ENCODE measurements around the gene PDE11A.
"Not testable (repeated sequence)": the region's sequence is repeated elsewhere in the genome, so short reads cannot be mapped to it uniquely, and the experiment has no call there.

PDE11A gene

DNA sequence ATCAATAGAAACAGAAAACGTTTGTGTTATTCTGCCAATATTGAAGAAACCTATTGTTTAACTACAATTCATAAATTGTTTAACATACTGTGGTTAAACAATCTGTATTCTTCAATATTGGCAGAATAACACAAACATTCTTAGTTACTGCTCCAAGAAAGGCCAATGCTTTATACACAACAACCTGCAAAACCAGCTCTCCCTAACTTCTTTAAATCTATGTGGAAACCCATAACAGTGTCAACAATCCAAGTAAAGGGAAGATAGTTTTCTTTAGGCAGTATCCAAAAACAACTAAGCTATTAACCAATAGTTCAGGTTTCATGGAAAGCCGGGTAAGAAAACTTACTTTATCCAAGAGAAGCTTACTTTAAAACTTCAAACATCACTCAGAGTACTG is 33.5 kb upstream of the PDE11A start:
- H3K4me3 ChIP-seq (ENCODE audit: low read depth, low read length), result no peak overlapping the region
- no peaks in the 10 kb centered on the region for H3K79me2 ChIP-seq (ENCODE audit: control insufficient read depth, insufficient read depth, low read length, unreplicated experiment)
- no peaks in the 10 kb centered on the region for H3K4me1 ChIP-seq (ENCODE audit: control insufficient read depth, insufficient read depth, low read length, unreplicated experiment)
- no peak overlapping the region for H2AFZ ChIP-seq (ENCODE audit: low read length, unreplicated experiment)
- no peak overlapping the region for H3K27ac ChIP-seq (ENCODE audit: low read depth, low read length)
- H3K36me3 ChIP-seq (ENCODE audit: insufficient read depth, low read length), result no peaks in the 10 kb centered on the region
- no peaks in the 10 kb centered on the region for H3K27me3 ChIP-seq (ENCODE audit: insufficient read depth, low read length)

DNA sequence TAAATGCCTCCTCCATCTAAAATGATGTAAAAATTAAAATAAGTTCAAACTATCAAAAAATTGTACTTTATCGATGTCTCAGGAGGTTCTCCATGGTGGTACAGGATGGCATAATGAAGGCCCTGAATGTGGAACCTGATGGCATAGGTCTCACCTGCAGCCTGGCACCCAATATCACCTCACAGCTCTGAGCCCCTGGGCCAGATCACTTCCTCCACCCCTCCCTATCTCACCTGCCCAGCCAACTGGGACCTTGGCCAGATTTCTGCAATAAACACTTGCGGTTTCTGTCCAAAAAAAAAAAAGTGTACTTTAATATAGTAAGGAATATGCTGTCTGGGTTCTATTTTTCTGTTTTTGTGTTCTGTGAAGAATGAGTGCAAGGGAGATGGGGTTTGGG is 33.0 kb upstream of the PDE11A start:
- no peaks in the 10 kb centered on the region for H3K4me1 ChIP-seq (ENCODE audit: control insufficient read depth, insufficient read depth, low read length, unreplicated experiment)
- no peak overlapping the region for H3K4me3 ChIP-seq (ENCODE audit: low read depth, low read length)
- no peaks in the 10 kb centered on the region for H3K27me3 ChIP-seq (ENCODE audit: insufficient read depth, low read length)
- no peak overlapping the region for H2AFZ ChIP-seq (ENCODE audit: low read length, unreplicated experiment)
- no peak overlapping the region for H3K27ac ChIP-seq (ENCODE audit: low read depth, low read length)
- no peaks in the 10 kb centered on the region for H3K36me3 ChIP-seq (ENCODE audit: insufficient read depth, low read length)
- no peaks in the 10 kb centered on the region for H3K79me2 ChIP-seq (ENCODE audit: control insufficient read depth, insufficient read depth, low read length, unreplicated experiment)

DNA sequence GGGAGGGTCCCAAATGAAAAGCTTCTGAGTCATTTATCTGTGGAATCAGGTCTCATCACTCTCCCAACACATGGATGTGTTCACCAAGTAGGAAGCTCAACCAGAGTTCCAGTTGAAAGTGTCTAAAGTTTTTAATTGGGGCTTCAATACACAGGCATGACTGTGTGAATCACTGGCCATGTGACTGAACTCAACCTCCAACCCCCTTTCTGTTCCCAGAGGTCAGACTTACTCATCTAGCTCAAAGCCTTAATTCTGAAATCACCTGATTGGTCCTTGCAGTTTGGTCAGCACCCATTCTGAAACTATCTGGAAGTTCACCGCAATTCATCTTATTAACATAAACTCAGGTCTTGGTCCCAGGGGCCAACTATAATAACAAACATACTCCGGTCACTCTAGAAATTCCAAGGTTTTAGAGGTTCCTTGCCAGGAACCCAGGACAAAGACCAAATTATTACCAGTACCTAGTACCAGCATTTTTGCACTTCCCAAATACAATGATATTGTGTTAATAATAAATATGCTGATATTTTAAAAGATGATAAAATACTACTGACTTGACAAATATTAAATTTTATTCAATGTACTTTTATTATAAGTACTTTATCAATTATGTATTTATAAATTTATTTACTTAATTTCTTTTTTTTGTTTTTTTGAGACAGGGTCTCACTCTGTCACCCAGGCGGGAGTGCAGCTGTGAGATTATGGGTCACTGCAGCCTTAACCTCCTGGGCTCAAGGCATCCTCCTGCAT is 28.9 kb upstream of the PDE11A start:
- no peak overlapping the region for H3K27ac ChIP-seq (ENCODE audit: low read depth, low read length)
- no peaks in the 10 kb centered on the region for H3K27me3 ChIP-seq (ENCODE audit: insufficient read depth, low read length)
- H3K4me3 ChIP-seq (ENCODE audit: low read depth, low read length), result no peak overlapping the region
- H3K79me2 ChIP-seq (ENCODE audit: control insufficient read depth, insufficient read depth, low read length, unreplicated experiment), result no peaks in the 10 kb centered on the region
- no peaks in the 10 kb centered on the region for H3K36me3 ChIP-seq (ENCODE audit: insufficient read depth, low read length)
- no peaks in the 10 kb centered on the region for H3K4me1 ChIP-seq (ENCODE audit: control insufficient read depth, insufficient read depth, low read length, unreplicated experiment)
- peak overlapping the region; percentile 9 for H2AFZ ChIP-seq (ENCODE audit: low read length, unreplicated experiment)

DNA sequence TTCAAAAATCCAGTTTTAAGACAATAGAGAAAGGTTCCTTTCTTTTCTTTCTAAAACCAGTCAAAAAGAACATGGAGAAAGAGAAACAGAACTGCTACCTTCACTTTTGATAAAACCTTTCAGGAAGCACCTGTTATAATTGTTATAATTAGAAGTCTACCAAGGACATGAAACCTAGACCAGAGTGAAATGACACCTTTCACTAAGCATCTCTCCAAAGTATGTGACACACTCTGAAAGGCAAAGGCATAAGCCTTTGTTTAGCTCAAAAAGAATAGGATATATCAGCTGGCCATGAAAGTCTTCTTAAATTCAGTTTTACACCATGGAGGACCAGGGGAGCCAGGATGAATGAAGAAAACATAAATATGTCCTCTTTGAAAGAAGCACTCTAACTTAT is 20.9 kb upstream of the PDE11A start:
- no peaks in the 10 kb centered on the region for H3K4me1 ChIP-seq (ENCODE audit: control insufficient read depth, insufficient read depth, low read length, unreplicated experiment)
- H3K4me3 ChIP-seq (ENCODE audit: low read depth, low read length), result no peak overlapping the region
- no peak overlapping the region for H2AFZ ChIP-seq (ENCODE audit: low read length, unreplicated experiment)
- peaks cover 8% of the 10 kb centered on the region; the same call in 1 of the 2 replicates for H3K27me3 ChIP-seq (ENCODE audit: insufficient read depth, low read length)
- H3K27ac ChIP-seq (ENCODE audit: low read depth, low read length), result no peak overlapping the region
- no peaks in the 10 kb centered on the region for H3K36me3 ChIP-seq (ENCODE audit: insufficient read depth, low read length)
- no peaks in the 10 kb centered on the region for H3K79me2 ChIP-seq (ENCODE audit: control insufficient read depth, insufficient read depth, low read length, unreplicated experiment)

DNA sequence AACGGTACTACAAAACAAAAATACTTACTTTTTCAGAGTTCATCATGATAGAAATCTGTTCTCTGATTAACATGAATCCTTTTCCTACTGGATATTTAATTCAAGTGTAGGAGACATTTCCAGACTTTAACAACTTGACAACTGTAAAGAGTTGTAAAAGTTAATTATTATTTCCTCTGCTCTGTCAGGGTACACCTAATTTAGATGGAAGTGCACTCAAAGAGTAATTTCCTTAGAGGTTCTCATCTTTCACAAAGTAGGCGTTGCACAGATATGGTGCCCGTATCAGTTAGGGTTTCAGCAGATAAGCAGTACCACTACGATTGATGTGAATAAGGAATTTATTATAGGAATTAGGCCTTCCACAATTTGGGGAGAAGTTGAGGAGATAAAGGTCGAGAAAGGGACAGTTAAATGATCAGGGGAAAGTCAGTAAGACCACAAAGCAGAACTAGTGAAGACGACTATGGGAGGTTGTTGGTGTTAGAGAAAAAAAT is 16.2 kb upstream of the PDE11A start:
- no peaks in the 10 kb centered on the region for H3K79me2 ChIP-seq (ENCODE audit: control insufficient read depth, insufficient read depth, low read length, unreplicated experiment)
- no peak overlapping the region for H3K4me3 ChIP-seq (ENCODE audit: low read depth, low read length)
- H3K4me1 ChIP-seq (ENCODE audit: control insufficient read depth, insufficient read depth, low read length, unreplicated experiment), result no peaks in the 10 kb centered on the region
- peaks cover 12% of the 10 kb centered on the region; the same call in 1 of the 2 replicates for H3K27me3 ChIP-seq (ENCODE audit: insufficient read depth, low read length)
- no peak overlapping the region for H3K27ac ChIP-seq (ENCODE audit: low read depth, low read length)
- H3K36me3 ChIP-seq (ENCODE audit: insufficient read depth, low read length), result no peaks in the 10 kb centered on the region
- H2AFZ ChIP-seq (ENCODE audit: low read length, unreplicated experiment), result no peak overlapping the region

DNA sequence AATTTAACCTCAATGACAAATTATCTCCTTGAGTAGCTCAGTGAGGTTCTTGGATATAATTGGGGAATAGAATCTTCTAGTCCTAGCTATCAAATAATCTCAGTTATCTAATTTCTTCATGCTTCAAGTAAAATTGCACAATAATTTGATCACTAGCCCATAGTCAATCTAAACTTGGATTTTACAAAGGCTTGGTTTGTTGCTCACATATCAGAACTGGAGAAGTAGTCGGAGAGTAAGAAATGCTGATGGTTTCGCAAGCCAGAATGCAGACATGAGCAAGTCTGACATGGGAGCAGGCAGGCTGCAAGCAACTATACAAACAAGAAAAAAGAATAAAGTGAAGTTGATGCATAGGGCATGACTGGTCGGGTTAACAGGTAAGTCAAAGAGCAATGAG is 11.7 kb upstream of the PDE11A start:
- H3K4me3 ChIP-seq (ENCODE audit: low read depth, low read length), result no peak overlapping the region
- peaks cover 4% of the 10 kb centered on the region; the same call in 1 of the 2 replicates for H3K27me3 ChIP-seq (ENCODE audit: insufficient read depth, low read length)
- H3K4me1 ChIP-seq (ENCODE audit: control insufficient read depth, insufficient read depth, low read length, unreplicated experiment), result no peaks in the 10 kb centered on the region
- no peaks in the 10 kb centered on the region for H3K36me3 ChIP-seq (ENCODE audit: insufficient read depth, low read length)
- no peak overlapping the region for H3K27ac ChIP-seq (ENCODE audit: low read depth, low read length)
- no peak overlapping the region for H2AFZ ChIP-seq (ENCODE audit: low read length, unreplicated experiment)
- H3K79me2 ChIP-seq (ENCODE audit: control insufficient read depth, insufficient read depth, low read length, unreplicated experiment), result no peaks in the 10 kb centered on the region

DNA sequence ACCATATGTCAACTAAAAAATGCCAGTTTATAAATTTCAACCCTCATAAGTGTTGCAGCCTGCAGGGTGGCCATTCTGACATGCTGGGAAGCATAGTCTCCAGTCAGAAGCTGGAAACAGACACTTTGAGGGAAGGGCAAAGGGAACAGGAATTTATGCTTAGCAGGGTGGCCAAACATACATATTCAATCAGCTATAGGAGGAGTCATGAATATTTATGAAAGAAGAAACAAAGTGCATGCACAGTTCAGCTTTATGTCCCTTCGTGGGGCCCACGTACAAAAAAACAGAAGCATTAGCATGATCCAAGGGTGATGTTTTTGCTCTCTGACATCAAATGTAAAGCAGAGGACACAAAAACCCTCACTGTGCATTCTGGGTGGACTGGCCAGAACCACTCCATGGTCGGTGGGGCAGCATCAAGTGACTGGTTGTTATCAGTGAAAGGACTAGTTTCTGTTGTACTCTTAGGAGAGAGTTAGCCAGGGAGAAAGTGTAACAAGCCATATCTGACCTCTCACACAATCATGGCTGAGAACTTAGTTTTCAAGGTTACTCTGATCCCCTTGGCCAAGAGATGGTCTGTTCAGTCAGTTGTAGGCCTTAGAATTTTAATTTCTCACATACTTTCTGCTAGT is 9.9 kb upstream of the PDE11A start:
- no peak overlapping the region for H3K4me3 ChIP-seq (ENCODE audit: low read depth, low read length)
- no peaks in the 10 kb centered on the region for H3K4me1 ChIP-seq (ENCODE audit: control insufficient read depth, insufficient read depth, low read length, unreplicated experiment)
- H3K79me2 ChIP-seq (ENCODE audit: control insufficient read depth, insufficient read depth, low read length, unreplicated experiment), result no peaks in the 10 kb centered on the region
- H3K36me3 ChIP-seq (ENCODE audit: insufficient read depth, low read length), result no peaks in the 10 kb centered on the region
- H3K27me3 ChIP-seq (ENCODE audit: insufficient read depth, low read length), result peaks cover 4% of the 10 kb centered on the region; the same call in 1 of the 2 replicates
- no peak overlapping the region for H3K27ac ChIP-seq (ENCODE audit: low read depth, low read length)
- no peak overlapping the region for H2AFZ ChIP-seq (ENCODE audit: low read length, unreplicated experiment)

DNA sequence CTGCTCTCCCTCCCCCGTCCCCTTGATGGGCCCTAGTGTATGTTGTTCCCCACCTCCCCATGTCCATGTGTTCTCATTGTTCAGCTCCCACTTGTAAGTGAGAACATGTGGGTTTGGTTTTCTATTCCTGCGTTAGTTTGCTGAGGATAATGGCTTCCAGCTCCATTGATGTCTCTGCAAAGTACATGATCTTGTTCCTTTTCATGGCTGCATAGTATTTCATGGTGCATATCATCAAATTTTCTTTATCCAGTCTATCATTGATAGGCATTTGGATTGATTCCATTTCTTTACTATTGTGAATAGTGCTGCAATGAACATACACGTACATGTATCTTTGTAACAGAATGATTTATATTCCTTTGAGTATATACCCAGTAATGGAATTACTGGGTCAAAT is 6.7 kb upstream of the PDE11A start:
- not testable (repeated sequence) for H3K27ac ChIP-seq (ENCODE audit: low read depth, low read length); H3K4me3 ChIP-seq (ENCODE audit: low read depth, low read length); H3K36me3 ChIP-seq (ENCODE audit: insufficient read depth, low read length); H3K79me2 ChIP-seq (ENCODE audit: control insufficient read depth, insufficient read depth, low read length, unreplicated experiment); H3K4me1 ChIP-seq (ENCODE audit: control insufficient read depth, insufficient read depth, low read length, unreplicated experiment); H2AFZ ChIP-seq (ENCODE audit: low read length, unreplicated experiment); H3K27me3 ChIP-seq (ENCODE audit: insufficient read depth, low read length)

DNA sequence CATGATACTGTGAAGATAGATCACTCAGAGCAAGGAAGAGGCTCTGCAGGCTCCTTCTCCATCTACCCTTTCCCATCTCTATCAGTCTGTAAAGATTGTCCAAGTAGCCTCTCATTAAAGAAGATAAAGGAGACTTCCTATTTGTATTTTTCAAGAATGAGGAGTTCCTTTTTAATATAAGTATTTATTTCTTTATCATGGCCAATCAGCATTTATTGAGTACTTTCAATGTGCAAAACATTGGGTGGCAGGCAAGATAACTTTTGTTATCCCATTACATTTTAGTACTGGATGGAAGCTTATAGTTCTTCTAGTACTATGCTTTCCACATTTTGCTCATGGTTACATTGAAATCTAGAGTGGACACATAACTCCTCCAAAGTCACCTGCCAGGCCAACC is 3.6 kb upstream of the PDE11A start:
- no peak overlapping the region for H2AFZ ChIP-seq (ENCODE audit: low read length, unreplicated experiment)
- peaks cover 7% of the 10 kb centered on the region for H3K4me1 ChIP-seq (ENCODE audit: control insufficient read depth, insufficient read depth, low read length, unreplicated experiment)
- peaks cover 12% of the 10 kb centered on the region; the same call in 1 of the 2 replicates for H3K27me3 ChIP-seq (ENCODE audit: insufficient read depth, low read length)
- H3K79me2 ChIP-seq (ENCODE audit: control insufficient read depth, insufficient read depth, low read length, unreplicated experiment), result no peaks in the 10 kb centered on the region
- H3K27ac ChIP-seq (ENCODE audit: low read depth, low read length), result no peak overlapping the region
- H3K4me3 ChIP-seq (ENCODE audit: low read depth, low read length), result no peak overlapping the region
- H3K36me3 ChIP-seq (ENCODE audit: insufficient read depth, low read length), result no peaks in the 10 kb centered on the region

DNA sequence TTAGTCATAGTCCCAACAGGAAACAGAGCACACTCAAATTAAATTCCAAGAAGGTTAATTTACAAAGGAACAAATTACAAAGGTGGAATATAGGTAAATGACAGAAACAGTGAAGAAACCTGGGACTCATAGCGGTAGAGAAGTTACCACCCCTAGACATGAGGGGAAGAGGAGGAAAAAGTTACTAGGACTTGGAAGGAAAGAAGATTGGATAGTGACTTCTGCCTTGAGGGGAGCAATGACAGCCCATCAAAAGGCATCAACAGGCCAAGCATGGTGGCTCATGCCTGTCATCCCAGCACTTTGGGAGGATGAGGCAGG is 2.4 kb upstream of the PDE11A start:
- no peak overlapping the region for H3K27ac ChIP-seq (ENCODE audit: low read depth, low read length)
- H3K4me1 ChIP-seq (ENCODE audit: control insufficient read depth, insufficient read depth, low read length, unreplicated experiment), result peaks cover 7% of the 10 kb centered on the region
- H3K79me2 ChIP-seq (ENCODE audit: control insufficient read depth, insufficient read depth, low read length, unreplicated experiment), result no peaks in the 10 kb centered on the region
- no peak overlapping the region for H3K4me3 ChIP-seq (ENCODE audit: low read depth, low read length)
- peaks cover 20% of the 10 kb centered on the region; the same call in 1 of the 2 replicates for H3K27me3 ChIP-seq (ENCODE audit: insufficient read depth, low read length)
- no peaks in the 10 kb centered on the region for H3K36me3 ChIP-seq (ENCODE audit: insufficient read depth, low read length)
- no peak overlapping the region for H2AFZ ChIP-seq (ENCODE audit: low read length, unreplicated experiment)

All from ACC112 (cell line).